GM23338 (cell line): ENCODE measurements around the gene SRPK2. TPM values are rescaled to one million over a fixed set of nuclear protein-coding genes. Genes with fewer than 3 reads are reported as not detected.

Experiments used
- ATAC-seq: fragments of 200-7000 bp; cut with Tn5 transposase; 3 replicates; pipeline ENCODE4 v1.9.1; 2020
- DNase-seq: peaks from one replicate; pipeline ENCODE4 v3.0.0-alpha.2; 2015; ENCODE audit warnings: low spot score
- H2AFZ ChIP-seq: fragments of 200-600 bp; sonication (generic); 2 replicates; pipeline ENCODE4 v1.8.0; 2016; ENCODE audit warnings: antibody characterized with exemption, mild to moderate bottlenecking, moderate library complexity
- H3F3A ChIP-seq: fragments of 200-600 bp; sonication (generic); replicated peaks from 2 replicates; pipeline ENCODE4 v1.8.0; 2017; ENCODE audit warnings: antibody characterized with exemption, mixed run types, low read depth
- H3K27ac ChIP-seq: fragments of 200-600 bp; sonication (generic); 2 replicates; pipeline ENCODE4 v1.6.1; 2016; ENCODE audit warnings: low read depth
- H3K27me3 ChIP-seq: fragments of 200-600 bp; sonication (generic); 2 replicates; pipeline ENCODE4 v1.8.0; 2016; ENCODE audit warnings: mild to moderate bottlenecking, mixed run types, moderate library complexity; ENCODE audit not compliant: insufficient read depth
- H3K36me3 ChIP-seq: fragments of 200-600 bp; sonication (generic); 2 replicates; pipeline ENCODE4 v1.8.0; 2016; ENCODE audit warnings: mild to moderate bottlenecking; ENCODE audit not compliant: insufficient read depth
- H3K4me1 ChIP-seq: fragments of 200-600 bp; sonication (generic); 2 replicates; pipeline ENCODE4 v1.8.0; 2016; ENCODE audit warnings: mild to moderate bottlenecking, moderate library complexity; ENCODE audit not compliant: insufficient read depth
- H3K4me2 ChIP-seq: fragments of 200-600 bp; sonication (generic); 2 replicates; pipeline ENCODE4 v1.7.1; 2017; ENCODE audit warnings: mixed run types
- H3K4me3 ChIP-seq: fragments of 200-600 bp; sonication (generic); 2 replicates; pipeline ENCODE4 v1.6.1; 2016; ENCODE audit warnings: mixed run types
- H3K79me2 ChIP-seq: fragments of 200-600 bp; sonication (generic); replicated peaks from 2 replicates; pipeline ENCODE4 v1.8.0; 2017; ENCODE audit warnings: mild to moderate bottlenecking; ENCODE audit not compliant: insufficient read depth
- H3K9me2 ChIP-seq: fragments of 200-600 bp; sonication (generic); 2 replicates; pipeline ENCODE4 v1.8.0; 2017; ENCODE audit not compliant: insufficient read depth
- H4K20me1 ChIP-seq: fragments of 200-600 bp; sonication (generic); replicated peaks from 2 replicates; pipeline ENCODE4 v1.8.0; 2017; ENCODE audit warnings: mild to moderate bottlenecking; ENCODE audit not compliant: insufficient read depth
- H3K27ac Mint-ChIP-seq: 2 replicates; pipeline ENCODE4 v1.8.0; 2020; ENCODE audit warnings: inconsistent platforms, mild to moderate bottlenecking, moderate library complexity, mixed read lengths
- H3K27me3 Mint-ChIP-seq: 3 replicates; pipeline ENCODE4 v1.8.0; 2022; ENCODE audit warnings: low read depth, mild to moderate bottlenecking, moderate library complexity, mixed read lengths, inconsistent platforms; ENCODE audit not compliant: insufficient read depth, poor library complexity
- H3K36me3 Mint-ChIP-seq: 3 replicates; pipeline ENCODE4 v1.8.0; 2021; ENCODE audit warnings: low read depth, mild to moderate bottlenecking, inconsistent platforms, moderate library complexity, mixed read lengths
- H3K4me1 Mint-ChIP-seq: 3 replicates; pipeline ENCODE4 v1.8.0; 2020; ENCODE audit warnings: mild to moderate bottlenecking, inconsistent platforms, mixed read lengths
- H3K4me3 Mint-ChIP-seq: 3 replicates; pipeline ENCODE4 v1.8.0; 2021; ENCODE audit warnings: moderate library complexity, mild to moderate bottlenecking, inconsistent platforms, mixed read lengths
- H3K9me3 Mint-ChIP-seq: 3 replicates; pipeline ENCODE4 v1.8.0; 2020; ENCODE audit warnings: moderate library complexity, mild to moderate bottlenecking, inconsistent platforms, mixed read lengths
- CREB1 ChIP-seq: fragments of 250-450 bp; sonication (Bioruptor Pico); IDR thresholded peaks from 2 replicates; pipeline ENCODE4 v1.5.0; 2020; ENCODE audit warnings: low read depth, mild to moderate bottlenecking, moderate library complexity
- EZH2 ChIP-seq: fragments of 200-600 bp; sonication (generic); IDR thresholded peaks from one replicate; pipeline ENCODE4 v1.8.0; 2017; ENCODE audit warnings: antibody characterized with exemption, mild to moderate bottlenecking, low read depth; ENCODE audit not compliant: unreplicated experiment
- EZH2phosphoT487 ChIP-seq: fragments of 200-600 bp; sonication (generic); IDR thresholded peaks from one replicate; pipeline ENCODE4 v1.8.1; 2018; ENCODE audit warnings: antibody characterized with exemption; ENCODE audit not compliant: unreplicated experiment
- JUNB ChIP-seq: IDR thresholded peaks from one replicate; pipeline ENCODE4 v1.6.1; 2016; ENCODE audit warnings: antibody characterized with exemption; ENCODE audit not compliant: unreplicated experiment
- NANOG ChIP-seq: IDR thresholded peaks from 2 replicates; pipeline ENCODE4 v1.6.1; 2016; ENCODE audit warnings: antibody characterized with exemption, borderline replicate concordance
- POLR2AphosphoS5 ChIP-seq: IDR thresholded peaks from 2 replicates; pipeline ENCODE4 v1.6.1; 2016; ENCODE audit warnings: antibody characterized with exemption, low read depth
- STAT1 ChIP-seq: IDR thresholded peaks from one replicate; pipeline ENCODE4 v1.6.1; 2016; ENCODE audit warnings: antibody characterized with exemption; ENCODE audit not compliant: unreplicated experiment
- ZNF114 ChIP-seq: fragments of 250-450 bp; sonication (Bioruptor Pico); IDR thresholded peaks from 2 replicates; pipeline ENCODE4 v1.5.0; 2020; ENCODE audit warnings: mild to moderate bottlenecking, moderate library complexity
- ZNF331 ChIP-seq: fragments of 250-450 bp; sonication (Bioruptor Pico); IDR thresholded peaks from 2 replicates; pipeline ENCODE4 v1.5.0; 2020; ENCODE audit warnings: low read depth, mild to moderate bottlenecking, moderate library complexity
- polyA plus RNA-seq: library from polyadenylated mRNA; unstranded; fragments of >200 nt; fragmentation: Nextera tagmentation; extraction: Ambion mirVana; gene quantifications from 2 replicates; pipeline ENCODE4 v1.2.1, GENCODE V29; 2016
- total RNA-seq: library from RNA; depleted of rRNA; stranded (reverse); fragments of >200 nt; shearing (Covaris generic); gene quantifications from 2 replicates; pipeline ENCODE4 v1.2.3, GENCODE V29; 2014
- TF ChIP-seq, protein P1 (sequence below): IDR thresholded peaks from one replicate; pipeline ENCODE4 v1.6.1; 2018; ENCODE audit warnings: antibody characterized with exemption; ENCODE audit not compliant: unreplicated experiment
- TF ChIP-seq, protein P2 (sequence below): IDR thresholded peaks from 2 replicates; pipeline ENCODE4 v1.6.1; 2016; ENCODE audit warnings: antibody characterized with exemption
- TF ChIP-seq, protein P3 (sequence below): fragments of 250-450 bp; sonication (Bioruptor Pico); IDR thresholded peaks from 2 replicates; pipeline ENCODE4 v1.5.0; 2020; ENCODE audit warnings: mild to moderate bottlenecking, moderate library complexity
- TF ChIP-seq, protein P4 (sequence below), 2 experiments: fragments of 200-600 bp in 1 of 2; sonication (generic) in 1 of 2; conservative IDR thresholded peaks; 2 replicates each; pipeline versions ENCODE4 v1.5.1 to v1.6.1; 2016 to 2017; ENCODE audit warnings: antibody characterized with exemption in 2 of 2, low read depth in 2 of 2, mild to moderate bottlenecking in 2 of 2, moderate library complexity in 1 of 2

The SRPK2 gene
- total and polyA plus RNA-seq, 2 experiments from 2014 or later: 66.3 to 91.5 TPM

DNA sequence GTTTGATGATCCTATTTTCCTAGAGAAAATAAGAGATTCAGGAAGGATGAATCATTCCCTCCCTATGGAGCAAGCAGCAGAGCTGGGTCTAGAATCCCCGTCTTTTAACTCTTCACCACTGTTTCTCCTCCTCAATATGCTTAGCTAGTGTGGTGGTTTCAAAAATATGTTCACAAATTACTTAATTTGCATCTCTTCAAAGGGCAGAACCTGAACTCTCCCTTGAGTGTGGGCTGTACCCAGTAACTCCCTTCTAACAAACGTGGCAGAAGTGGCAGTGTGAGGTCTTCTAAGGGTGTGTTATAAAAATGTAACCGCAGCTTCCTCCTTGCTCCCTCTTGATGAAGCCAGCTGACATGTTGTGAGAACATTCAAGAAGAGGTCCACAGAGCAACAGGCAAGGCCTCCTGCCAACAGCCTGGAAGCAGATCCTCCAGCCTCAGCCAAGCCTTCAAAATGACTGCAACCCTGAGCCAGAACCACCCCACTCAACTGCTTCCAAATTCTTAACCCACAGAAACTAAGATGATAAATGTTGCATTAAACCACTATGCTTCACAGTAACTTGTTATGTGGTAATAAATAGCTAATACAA is 36.6 kb downstream of the SRPK2 start:
- Mint-ChIP-seq H3K27me3 (peaks cover 7% of the 10 kb centered on the region), H3K27ac (no peak overlapping the region), H3K4me1 (peaks cover 19% of the 10 kb centered on the region), H3K4me3 (no peak overlapping the region), H3K9me3 (no peaks in the 10 kb centered on the region), H3K36me3 (no peaks in the 10 kb centered on the region)
- H2AFZ ChIP-seq: no peak overlapping the region
- H4K20me1 ChIP-seq: peaks cover 35% of the 10 kb centered on the region
- peaks cover 98% of the 10 kb centered on the region for H3K79me2 ChIP-seq
- no peaks in the 10 kb centered on the region for H3F3A ChIP-seq
- H3K4me3 ChIP-seq: no peak overlapping the region
- no peaks in the 10 kb centered on the region for H3K9me2 ChIP-seq
- H3K4me1 ChIP-seq: peaks cover 3% of the 10 kb centered on the region
- no peak for ATAC-seq
- DNase-seq: no peak
- no peaks in the 10 kb centered on the region for H3K36me3 ChIP-seq
- H3K27me3 ChIP-seq: no peaks in the 10 kb centered on the region
- TF ChIP-seq STAT1 (no peak), NANOG (no peak), EZH2phosphoT487 (no peak), ZNF114 (CRISPR knock-in tag) (no peak), JUNB (no peak), POLR2AphosphoS5 (no peak), EZH2 (no peak), CREB1 (no peak), ZNF331 (no peak)
- TF ChIP-seq, protein P1, sequence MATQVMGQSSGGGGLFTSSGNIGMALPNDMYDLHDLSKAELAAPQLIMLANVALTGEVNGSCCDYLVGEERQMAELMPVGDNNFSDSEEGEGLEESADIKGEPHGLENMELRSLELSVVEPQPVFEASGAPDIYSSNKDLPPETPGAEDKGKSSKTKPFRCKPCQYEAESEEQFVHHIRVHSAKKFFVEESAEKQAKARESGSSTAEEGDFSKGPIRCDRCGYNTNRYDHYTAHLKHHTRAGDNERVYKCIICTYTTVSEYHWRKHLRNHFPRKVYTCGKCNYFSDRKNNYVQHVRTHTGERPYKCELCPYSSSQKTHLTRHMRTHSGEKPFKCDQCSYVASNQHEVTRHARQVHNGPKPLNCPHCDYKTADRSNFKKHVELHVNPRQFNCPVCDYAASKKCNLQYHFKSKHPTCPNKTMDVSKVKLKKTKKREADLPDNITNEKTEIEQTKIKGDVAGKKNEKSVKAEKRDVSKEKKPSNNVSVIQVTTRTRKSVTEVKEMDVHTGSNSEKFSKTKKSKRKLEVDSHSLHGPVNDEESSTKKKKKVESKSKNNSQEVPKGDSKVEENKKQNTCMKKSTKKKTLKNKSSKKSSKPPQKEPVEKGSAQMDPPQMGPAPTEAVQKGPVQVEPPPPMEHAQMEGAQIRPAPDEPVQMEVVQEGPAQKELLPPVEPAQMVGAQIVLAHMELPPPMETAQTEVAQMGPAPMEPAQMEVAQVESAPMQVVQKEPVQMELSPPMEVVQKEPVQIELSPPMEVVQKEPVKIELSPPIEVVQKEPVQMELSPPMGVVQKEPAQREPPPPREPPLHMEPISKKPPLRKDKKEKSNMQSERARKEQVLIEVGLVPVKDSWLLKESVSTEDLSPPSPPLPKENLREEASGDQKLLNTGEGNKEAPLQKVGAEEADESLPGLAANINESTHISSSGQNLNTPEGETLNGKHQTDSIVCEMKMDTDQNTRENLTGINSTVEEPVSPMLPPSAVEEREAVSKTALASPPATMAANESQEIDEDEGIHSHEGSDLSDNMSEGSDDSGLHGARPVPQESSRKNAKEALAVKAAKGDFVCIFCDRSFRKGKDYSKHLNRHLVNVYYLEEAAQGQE: no peak
- TF ChIP-seq, protein P2, sequence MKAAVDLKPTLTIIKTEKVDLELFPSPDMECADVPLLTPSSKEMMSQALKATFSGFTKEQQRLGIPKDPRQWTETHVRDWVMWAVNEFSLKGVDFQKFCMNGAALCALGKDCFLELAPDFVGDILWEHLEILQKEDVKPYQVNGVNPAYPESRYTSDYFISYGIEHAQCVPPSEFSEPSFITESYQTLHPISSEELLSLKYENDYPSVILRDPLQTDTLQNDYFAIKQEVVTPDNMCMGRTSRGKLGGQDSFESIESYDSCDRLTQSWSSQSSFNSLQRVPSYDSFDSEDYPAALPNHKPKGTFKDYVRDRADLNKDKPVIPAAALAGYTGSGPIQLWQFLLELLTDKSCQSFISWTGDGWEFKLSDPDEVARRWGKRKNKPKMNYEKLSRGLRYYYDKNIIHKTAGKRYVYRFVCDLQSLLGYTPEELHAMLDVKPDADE: no peak
- TF ChIP-seq, protein P3, sequence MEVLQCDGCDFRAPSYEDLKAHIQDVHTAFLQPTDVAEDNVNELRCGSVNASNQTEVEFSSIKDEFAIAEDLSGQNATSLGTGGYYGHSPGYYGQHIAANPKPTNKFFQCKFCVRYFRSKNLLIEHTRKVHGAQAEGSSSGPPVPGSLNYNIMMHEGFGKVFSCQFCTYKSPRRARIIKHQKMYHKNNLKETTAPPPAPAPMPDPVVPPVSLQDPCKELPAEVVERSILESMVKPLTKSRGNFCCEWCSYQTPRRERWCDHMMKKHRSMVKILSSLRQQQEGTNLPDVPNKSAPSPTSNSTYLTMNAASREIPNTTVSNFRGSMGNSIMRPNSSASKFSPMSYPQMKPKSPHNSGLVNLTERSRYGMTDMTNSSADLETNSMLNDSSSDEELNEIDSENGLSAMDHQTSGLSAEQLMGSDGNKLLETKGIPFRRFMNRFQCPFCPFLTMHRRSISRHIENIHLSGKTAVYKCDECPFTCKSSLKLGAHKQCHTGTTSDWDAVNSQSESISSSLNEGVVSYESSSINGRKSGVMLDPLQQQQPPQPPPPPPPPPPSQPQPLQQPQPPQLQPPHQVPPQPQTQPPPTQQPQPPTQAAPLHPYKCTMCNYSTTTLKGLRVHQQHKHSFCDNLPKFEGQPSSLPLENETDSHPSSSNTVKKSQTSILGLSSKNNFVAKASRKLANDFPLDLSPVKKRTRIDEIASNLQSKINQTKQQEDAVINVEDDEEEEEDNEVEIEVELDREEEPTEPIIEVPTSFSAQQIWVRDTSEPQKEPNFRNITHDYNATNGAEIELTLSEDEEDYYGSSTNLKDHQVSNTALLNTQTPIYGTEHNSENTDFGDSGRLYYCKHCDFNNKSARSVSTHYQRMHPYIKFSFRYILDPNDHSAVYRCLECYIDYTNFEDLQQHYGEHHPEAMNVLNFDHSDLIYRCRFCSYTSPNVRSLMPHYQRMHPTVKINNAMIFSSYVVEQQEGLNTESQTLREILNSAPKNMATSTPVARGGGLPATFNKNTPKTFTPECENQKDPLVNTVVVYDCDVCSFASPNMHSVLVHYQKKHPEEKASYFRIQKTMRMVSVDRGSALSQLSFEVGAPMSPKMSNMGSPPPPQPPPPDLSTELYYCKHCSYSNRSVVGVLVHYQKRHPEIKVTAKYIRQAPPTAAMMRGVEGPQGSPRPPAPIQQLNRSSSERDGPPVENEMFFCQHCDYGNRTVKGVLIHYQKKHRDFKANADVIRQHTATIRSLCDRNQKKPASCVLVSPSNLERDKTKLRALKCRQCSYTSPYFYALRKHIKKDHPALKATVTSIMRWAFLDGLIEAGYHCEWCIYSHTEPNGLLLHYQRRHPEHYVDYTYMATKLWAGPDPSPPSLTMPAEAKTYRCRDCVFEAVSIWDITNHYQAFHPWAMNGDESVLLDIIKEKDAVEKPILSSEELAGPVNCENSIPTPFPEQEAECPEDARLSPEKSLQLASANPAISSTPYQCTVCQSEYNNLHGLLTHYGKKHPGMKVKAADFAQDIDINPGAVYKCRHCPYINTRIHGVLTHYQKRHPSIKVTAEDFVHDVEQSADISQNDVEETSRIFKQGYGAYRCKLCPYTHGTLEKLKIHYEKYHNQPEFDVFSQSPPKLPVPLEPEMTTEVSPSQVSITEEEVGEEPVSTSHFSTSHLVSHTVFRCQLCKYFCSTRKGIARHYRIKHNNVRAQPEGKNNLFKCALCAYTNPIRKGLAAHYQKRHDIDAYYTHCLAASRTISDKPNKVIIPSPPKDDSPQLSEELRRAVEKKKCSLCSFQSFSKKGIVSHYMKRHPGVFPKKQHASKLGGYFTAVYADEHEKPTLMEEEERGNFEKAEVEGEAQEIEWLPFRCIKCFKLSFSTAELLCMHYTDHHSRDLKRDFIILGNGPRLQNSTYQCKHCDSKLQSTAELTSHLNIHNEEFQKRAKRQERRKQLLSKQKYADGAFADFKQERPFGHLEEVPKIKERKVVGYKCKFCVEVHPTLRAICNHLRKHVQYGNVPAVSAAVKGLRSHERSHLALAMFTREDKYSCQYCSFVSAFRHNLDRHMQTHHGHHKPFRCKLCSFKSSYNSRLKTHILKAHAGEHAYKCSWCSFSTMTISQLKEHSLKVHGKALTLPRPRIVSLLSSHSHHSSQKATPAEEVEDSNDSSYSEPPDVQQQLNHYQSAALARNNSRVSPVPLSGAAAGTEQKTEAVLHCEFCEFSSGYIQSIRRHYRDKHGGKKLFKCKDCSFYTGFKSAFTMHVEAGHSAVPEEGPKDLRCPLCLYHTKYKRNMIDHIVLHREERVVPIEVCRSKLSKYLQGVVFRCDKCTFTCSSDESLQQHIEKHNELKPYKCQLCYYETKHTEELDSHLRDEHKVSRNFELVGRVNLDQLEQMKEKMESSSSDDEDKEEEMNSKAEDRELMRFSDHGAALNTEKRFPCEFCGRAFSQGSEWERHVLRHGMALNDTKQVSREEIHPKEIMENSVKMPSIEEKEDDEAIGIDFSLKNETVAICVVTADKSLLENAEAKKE (CRISPR knock-in tag): no peak
- TF ChIP-seq, protein P4, sequence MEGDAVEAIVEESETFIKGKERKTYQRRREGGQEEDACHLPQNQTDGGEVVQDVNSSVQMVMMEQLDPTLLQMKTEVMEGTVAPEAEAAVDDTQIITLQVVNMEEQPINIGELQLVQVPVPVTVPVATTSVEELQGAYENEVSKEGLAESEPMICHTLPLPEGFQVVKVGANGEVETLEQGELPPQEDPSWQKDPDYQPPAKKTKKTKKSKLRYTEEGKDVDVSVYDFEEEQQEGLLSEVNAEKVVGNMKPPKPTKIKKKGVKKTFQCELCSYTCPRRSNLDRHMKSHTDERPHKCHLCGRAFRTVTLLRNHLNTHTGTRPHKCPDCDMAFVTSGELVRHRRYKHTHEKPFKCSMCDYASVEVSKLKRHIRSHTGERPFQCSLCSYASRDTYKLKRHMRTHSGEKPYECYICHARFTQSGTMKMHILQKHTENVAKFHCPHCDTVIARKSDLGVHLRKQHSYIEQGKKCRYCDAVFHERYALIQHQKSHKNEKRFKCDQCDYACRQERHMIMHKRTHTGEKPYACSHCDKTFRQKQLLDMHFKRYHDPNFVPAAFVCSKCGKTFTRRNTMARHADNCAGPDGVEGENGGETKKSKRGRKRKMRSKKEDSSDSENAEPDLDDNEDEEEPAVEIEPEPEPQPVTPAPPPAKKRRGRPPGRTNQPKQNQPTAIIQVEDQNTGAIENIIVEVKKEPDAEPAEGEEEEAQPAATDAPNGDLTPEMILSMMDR (conservative IDR thresholded peaks at IDR 0.05; ENCODE audit: low read depth in 2 of 2): no peak
- H3K4me2 ChIP-seq: no peak overlapping the region
- no peak overlapping the region for H3K27ac ChIP-seq
